Mammary epithelial cell (primary cell): ENCODE data around the gene IL3.

Experiments used
- CTCF ChIP-seq, 2 donors: IDR thresholded peaks in 1 of 2; conservative IDR thresholded peaks in 1 of 2; 2 replicates each; pipeline ENCODE4 v1.5.1; 2011 to 2012; ENCODE audit warnings: inconsistent platforms in 2 of 2, low read length in 2 of 2, mild to moderate bottlenecking in 2 of 2, control low read depth in 1 of 2, low read depth in 1 of 2; ENCODE audit not compliant: insufficient read depth in 1 of 2; ENCODE audit errors: extremely low read depth in 1 of 2
- EZH2 ChIP-seq: IDR thresholded peaks from 2 replicates; pipeline ENCODE4 v1.6.1; 2012; ENCODE audit warnings: low read length, inconsistent platforms, borderline replicate concordance

GRCh38 chr5:132094393-132095076 lies 34.1 kb downstream of the IL3 start:
- TF ChIP-seq CTCF (conservative IDR thresholded peaks at IDR 0.05 in 1 of 2, IDR thresholded peaks at IDR 0.05 in 1 of 2; ENCODE audit: extremely low read depth in 1 of 2, insufficient read depth in 1 of 2, low read depth in 1 of 2, low read length in 2 of 2) (no peak), EZH2 (no peak)
